ENCODE results near the gene XPNPEP3. TPM values are rescaled to one million over a fixed set of nuclear protein-coding genes. Genes with fewer than 3 reads are reported as not detected.

The XPNPEP3 gene
- total and polyA plus RNA-seq, 10 donors = 3.2 to 22.7 (median 12.7) TPM

DNA sequence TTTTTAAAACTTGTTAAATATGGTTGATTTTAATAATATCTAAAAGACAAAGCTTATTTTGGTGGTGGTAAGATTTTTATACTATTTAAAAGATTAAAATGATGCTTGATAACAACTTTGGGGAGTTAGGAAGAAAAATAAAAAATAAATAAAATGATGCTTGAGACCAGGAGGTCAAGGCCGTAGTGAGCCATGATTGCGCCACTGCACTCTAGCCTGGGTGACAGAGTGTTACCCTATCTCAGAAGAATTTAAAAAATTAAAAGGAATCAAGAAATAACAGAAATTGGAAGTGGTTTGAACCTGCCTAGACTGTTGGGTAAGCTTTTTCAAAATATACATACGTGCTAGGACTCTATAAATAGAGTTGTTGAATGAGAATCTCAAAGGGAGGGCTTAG is 17.1 kb downstream of the XPNPEP3 start:
- 90 to 96% (median 95%) methylated on average over 3 of the region's 3 CpGs for WGBS, 5 donors
- Histone ChIP-seq H3K9me3 (no peaks in the 10 kb centered on the region), H3K27me3 (replicated peaks in 1 of 7) (no peaks in the 10 kb centered on the region), H3K36me3 (peaks cover 0 to 73% (median 10%) of the 10 kb centered on the region in 6 donors), H3K4me1 (no peaks in the 10 kb centered on the region), H3K27ac (no peak overlapping the region), H3K4me3 (no peak overlapping the region)
- DNase-seq = no peak
- intact Hi-C loops (cut with DNase I; ENCODE audit: low total_unique reads) = no loop called here
- no peak for TF ChIP-seq POLR2AphosphoS5 (IDR thresholded peaks at IDR 0.05)
- TF ChIP-seq, protein P1, sequence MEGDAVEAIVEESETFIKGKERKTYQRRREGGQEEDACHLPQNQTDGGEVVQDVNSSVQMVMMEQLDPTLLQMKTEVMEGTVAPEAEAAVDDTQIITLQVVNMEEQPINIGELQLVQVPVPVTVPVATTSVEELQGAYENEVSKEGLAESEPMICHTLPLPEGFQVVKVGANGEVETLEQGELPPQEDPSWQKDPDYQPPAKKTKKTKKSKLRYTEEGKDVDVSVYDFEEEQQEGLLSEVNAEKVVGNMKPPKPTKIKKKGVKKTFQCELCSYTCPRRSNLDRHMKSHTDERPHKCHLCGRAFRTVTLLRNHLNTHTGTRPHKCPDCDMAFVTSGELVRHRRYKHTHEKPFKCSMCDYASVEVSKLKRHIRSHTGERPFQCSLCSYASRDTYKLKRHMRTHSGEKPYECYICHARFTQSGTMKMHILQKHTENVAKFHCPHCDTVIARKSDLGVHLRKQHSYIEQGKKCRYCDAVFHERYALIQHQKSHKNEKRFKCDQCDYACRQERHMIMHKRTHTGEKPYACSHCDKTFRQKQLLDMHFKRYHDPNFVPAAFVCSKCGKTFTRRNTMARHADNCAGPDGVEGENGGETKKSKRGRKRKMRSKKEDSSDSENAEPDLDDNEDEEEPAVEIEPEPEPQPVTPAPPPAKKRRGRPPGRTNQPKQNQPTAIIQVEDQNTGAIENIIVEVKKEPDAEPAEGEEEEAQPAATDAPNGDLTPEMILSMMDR (IDR thresholded peaks at IDR 0.05 in 8 of 11, conservative IDR thresholded peaks at IDR 0.05 in 3 of 11) = no peak
- no peak for TF ChIP-seq POLR2A (IDR thresholded peaks at IDR 0.05)

DNA sequence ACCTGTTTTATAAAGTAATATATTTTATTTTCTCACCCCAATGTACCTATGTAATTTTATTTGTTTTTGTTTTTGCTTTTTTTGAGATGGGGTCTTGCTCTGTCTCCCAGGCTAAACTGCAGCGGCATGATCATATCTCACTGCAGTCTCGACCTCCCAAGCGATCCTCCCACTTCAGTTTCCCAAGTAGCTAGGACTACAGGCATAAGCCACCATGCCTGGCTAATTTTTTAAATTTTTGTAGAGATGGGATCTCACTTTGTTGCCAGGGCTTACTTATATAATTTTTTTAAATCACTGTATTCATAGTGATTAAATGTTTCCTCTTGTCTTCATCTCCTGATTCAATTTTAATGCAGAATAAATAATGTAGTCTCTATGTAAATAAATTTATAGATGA is 18.2 kb downstream of the XPNPEP3 start:
- H3K36me3 ChIP-seq = peaks cover 0 to 76% (median 10%) of the 10 kb centered on the region in 6 donors
- WGBS, 5 donors = 94 to 98% (median 98%) methylated on average over 3 of the region's 3 CpGs
- H3K4me1 ChIP-seq = no peaks in the 10 kb centered on the region
- TF ChIP-seq POLR2A (IDR thresholded peaks at IDR 0.05) (no peak), POLR2AphosphoS5 (IDR thresholded peaks at IDR 0.05) (no peak)
- TF ChIP-seq, protein P1 (IDR thresholded peaks at IDR 0.05 in 8 of 11, conservative IDR thresholded peaks at IDR 0.05 in 3 of 11) = no peak
- no peak for DNase-seq
- H3K27me3 ChIP-seq (replicated peaks in 1 of 7) = no peaks in the 10 kb centered on the region
- H3K27ac ChIP-seq = no peak overlapping the region
- intact Hi-C loops (cut with DNase I; ENCODE audit: low total_unique reads) = no loop called here
- no peak overlapping the region for H3K4me3 ChIP-seq
- no peaks in the 10 kb centered on the region for H3K9me3 ChIP-seq

DNA sequence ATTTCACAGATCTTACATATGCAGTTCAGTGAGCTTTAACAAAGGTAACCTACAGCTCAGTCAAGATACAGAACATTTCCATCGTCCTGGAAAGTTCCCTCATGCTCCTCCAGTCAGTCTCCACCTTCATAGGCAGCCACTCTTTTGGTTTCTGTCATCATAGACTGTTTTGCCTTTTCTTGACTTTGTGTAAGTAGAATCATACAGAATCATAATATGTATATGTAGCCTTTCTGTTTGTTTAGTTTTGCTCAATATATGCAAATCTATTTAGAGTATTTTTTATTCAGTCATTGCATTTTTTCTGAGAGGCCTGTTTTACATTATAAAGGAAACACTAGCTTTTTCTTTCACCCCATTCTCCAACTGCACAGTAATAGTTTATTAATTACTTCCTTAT is 20.0 kb downstream of the XPNPEP3 start:
- H3K27me3 ChIP-seq (replicated peaks in 1 of 7) = no peaks in the 10 kb centered on the region
- no peak overlapping the region for H3K4me3 ChIP-seq
- 83 to 97% (median 88%) methylated on average over 1 of the region's 1 CpG for WGBS, 5 donors
- TF ChIP-seq POLR2A (IDR thresholded peaks at IDR 0.05) (no peak), POLR2AphosphoS5 (IDR thresholded peaks at IDR 0.05) (no peak)
- TF ChIP-seq, protein P1 (IDR thresholded peaks at IDR 0.05 in 8 of 11, conservative IDR thresholded peaks at IDR 0.05 in 3 of 11) = no peak
- peaks cover 0 to 69% (median 9%) of the 10 kb centered on the region in 6 donors for H3K36me3 ChIP-seq
- H3K4me1 ChIP-seq = no peaks in the 10 kb centered on the region
- H3K27ac ChIP-seq = no peak overlapping the region
- no peaks in the 10 kb centered on the region for H3K9me3 ChIP-seq
- DNase-seq = no peak
- intact Hi-C loops (cut with DNase I; ENCODE audit: low total_unique reads) = no loop called here

DNA sequence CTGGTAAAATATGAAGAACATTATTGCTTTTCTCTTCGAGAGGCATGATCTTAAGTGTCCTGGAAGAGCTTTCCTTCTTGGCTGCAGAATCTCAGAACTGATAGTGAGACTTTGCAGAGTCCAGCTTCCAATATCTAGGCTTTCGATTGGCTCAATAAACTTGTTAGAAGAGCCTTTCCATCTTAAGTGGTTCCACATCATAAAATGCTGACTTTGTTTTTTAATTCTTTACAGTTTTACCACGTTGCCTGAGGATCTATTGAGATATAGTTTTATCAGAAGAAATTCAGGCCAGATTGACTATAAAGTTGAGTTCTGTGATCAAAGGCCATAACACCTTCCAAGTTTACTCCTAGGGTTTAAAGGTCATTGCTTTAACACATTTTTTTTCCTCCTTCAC is 20.5 kb downstream of the XPNPEP3 start:
- intact Hi-C loops (cut with DNase I; ENCODE audit: low total_unique reads) = no loop called here
- TF ChIP-seq POLR2A (IDR thresholded peaks at IDR 0.05) = no peak
- TF ChIP-seq POLR2AphosphoS5 (IDR thresholded peaks at IDR 0.05) = no peak
- TF ChIP-seq, protein P1 (IDR thresholded peaks at IDR 0.05 in 8 of 11, conservative IDR thresholded peaks at IDR 0.05 in 3 of 11) = no peak
- Histone ChIP-seq H3K4me1 (no peaks in the 10 kb centered on the region), H3K4me3 (no peak overlapping the region), H3K27ac (no peak overlapping the region), H3K36me3 (peaks cover 0 to 69% (median 12%) of the 10 kb centered on the region in 6 donors), H3K27me3 (replicated peaks in 1 of 7) (no peaks in the 10 kb centered on the region), H3K9me3 (no peaks in the 10 kb centered on the region)
- no peak for DNase-seq
- 82 to 90% (median 87%) methylated on average over 3 of the region's 3 CpGs for WGBS, 5 donors

All from spleen (tissue), 11 donors.